ENCODE results near the gene TMEM183A.

- TF ChIP-seq CTCF (IDR thresholded peaks at IDR 0.05) (no peak), POLR2A (IDR thresholded peaks at IDR 0.05) (no peak)
Measured at GRCh38 chr1:202987255-202987654, 19.9 kb upstream of the TMEM183A start.
